ENCODE data around the gene DCAF6.
"Not testable (repeated sequence)": the region's sequence is repeated elsewhere in the genome, so short reads cannot be mapped to it uniquely, and the experiment has no call there.

DCAF6 gene

GRCh38 chr1:168000656-168001055, 64.2 kb downstream of the DCAF6 start:
- no peak overlapping the region for H3K4me3 ChIP-seq (ENCODE audit: low read depth, low read length)
- DNase-seq (ENCODE audit: low read depth): no peak

GRCh38 chr1:168001213-168001612, 64.7 kb downstream of the DCAF6 start:
- DNase-seq (ENCODE audit: low read depth): no peak
- no peak overlapping the region for H3K4me3 ChIP-seq (ENCODE audit: low read depth, low read length)

- no peak overlapping the region for H3K4me3 ChIP-seq (ENCODE audit: low read depth, low read length)
- no peak for DNase-seq (ENCODE audit: low read depth)
These were observed 68.0 kb downstream of the DCAF6 start for GRCh38 chr1:168004531-168004930.

GRCh38 chr1:168005529-168005928, 69.0 kb downstream of the DCAF6 start:
- DNase-seq (ENCODE audit: low read depth): no peak

GRCh38 chr1:168007691-168008090, 71.2 kb downstream of the DCAF6 start:
- H3K4me3 ChIP-seq (ENCODE audit: low read depth, low read length): no peak overlapping the region
- DNase-seq (ENCODE audit: low read depth): no peak

More at GRCh38 chr1:168005529-168005928, 69.0 kb downstream of the DCAF6 start:
- no peak overlapping the region for H3K4me3 ChIP-seq (ENCODE audit: low read depth, low read length)

- no peak overlapping the region for H3K4me3 ChIP-seq (ENCODE audit: low read depth, low read length)
- DNase-seq (ENCODE audit: low read depth): no peak
These were observed 72.1 kb downstream of the DCAF6 start for GRCh38 chr1:168008595-168008994.

GRCh38 chr1:168009322-168009721, 72.8 kb downstream of the DCAF6 start:
- H3K4me3 ChIP-seq (ENCODE audit: low read depth, low read length): no peak overlapping the region
- no peak for DNase-seq (ENCODE audit: low read depth)

GRCh38 chr1:168019407-168019806, 82.9 kb downstream of the DCAF6 start:
- H3K4me3 ChIP-seq (ENCODE audit: low read depth, low read length): no peak overlapping the region
- DNase-seq (ENCODE audit: low read depth): no peak

GRCh38 chr1:168031198-168031597, 94.7 kb downstream of the DCAF6 start:
- DNase-seq (ENCODE audit: low read depth): no peak
- no peak overlapping the region for H3K4me3 ChIP-seq (ENCODE audit: low read depth, low read length)

- no peak overlapping the region for H3K4me3 ChIP-seq (ENCODE audit: low read depth, low read length)
These were observed 95.1 kb downstream of the DCAF6 start for GRCh38 chr1:168031627-168032026.

GRCh38 chr1:168032029-168032428, 95.5 kb downstream of the DCAF6 start:
- DNase-seq (ENCODE audit: low read depth): no peak
- no peak overlapping the region for H3K4me3 ChIP-seq (ENCODE audit: low read depth, low read length)

More at GRCh38 chr1:168031627-168032026, 95.1 kb downstream of the DCAF6 start:
- DNase-seq (ENCODE audit: low read depth): no peak

GRCh38 chr1:168035345-168035744, 98.9 kb downstream of the DCAF6 start:
- DNase-seq (ENCODE audit: low read depth): no peak
- no peak overlapping the region for H3K4me3 ChIP-seq (ENCODE audit: low read depth, low read length)

GRCh38 chr1:168042362-168042761, 105.9 kb downstream of the DCAF6 start:
- no peak overlapping the region for H3K4me3 ChIP-seq (ENCODE audit: low read depth, low read length)
- no peak for DNase-seq (ENCODE audit: low read depth)

GRCh38 chr1:168045311-168045710, 108.8 kb downstream of the DCAF6 start:
- no peak for DNase-seq (ENCODE audit: low read depth)
- no peak overlapping the region for H3K4me3 ChIP-seq (ENCODE audit: low read depth, low read length)

GRCh38 chr1:168050307-168050706, 113.8 kb downstream of the DCAF6 start:
- H3K4me3 ChIP-seq (ENCODE audit: low read depth, low read length): no peak overlapping the region
- DNase-seq (ENCODE audit: low read depth): no peak

GRCh38 chr1:168050880-168051279, 114.4 kb downstream of the DCAF6 start:
- no peak for DNase-seq (ENCODE audit: low read depth)
- no peak overlapping the region for H3K4me3 ChIP-seq (ENCODE audit: low read depth, low read length)

- no peak for DNase-seq (ENCODE audit: low read depth)
- H3K4me3 ChIP-seq (ENCODE audit: low read depth, low read length): no peak overlapping the region
These were observed 117.2 kb downstream of the DCAF6 start for GRCh38 chr1:168053681-168054080.

- DNase-seq (ENCODE audit: low read depth): no peak
- H3K4me3 ChIP-seq (ENCODE audit: low read depth, low read length): no peak overlapping the region
These were observed 117.6 kb downstream of the DCAF6 start for GRCh38 chr1:168054117-168054516.

- not testable (repeated sequence) for H3K4me3 ChIP-seq (ENCODE audit: low read depth, low read length); DNase-seq (ENCODE audit: low read depth)
These were observed 119.7 kb downstream of the DCAF6 start for GRCh38 chr1:168056152-168056551.

GRCh38 chr1:168057355-168057754, 120.9 kb downstream of the DCAF6 start:
- DNase-seq (ENCODE audit: low read depth): no peak
- no peak overlapping the region for H3K4me3 ChIP-seq (ENCODE audit: low read depth, low read length)

GRCh38 chr1:168057921-168058320, 121.4 kb downstream of the DCAF6 start:
- no peak overlapping the region for H3K4me3 ChIP-seq (ENCODE audit: low read depth, low read length)
- DNase-seq (ENCODE audit: low read depth): no peak

GRCh38 chr1:168064216-168064615, 127.7 kb downstream of the DCAF6 start:
- no peak overlapping the region for H3K4me3 ChIP-seq (ENCODE audit: low read depth, low read length)
- DNase-seq (ENCODE audit: low read depth): no peak
